ENCODE results near the gene AKR1C3.

GRCh38 chr10:5135581-5135980, 41.4 kb downstream of the AKR1C3 start:
- TF ChIP-seq CTCF (conservative IDR thresholded peaks at IDR 0.05; ENCODE audit: low read length) (no peak), EZH2phosphoT487 (IDR thresholded peaks at IDR 0.05; ENCODE audit: borderline replicate concordance, low read depth, low read length) (no peak)
